ENCODE results near the gene PPP2R5D. TPM values are rescaled to one million over a fixed set of nuclear protein-coding genes. Genes with fewer than 3 reads are reported as not detected.

Gene PPP2R5D
- total RNA-seq, 2 experiments from 2014 or later: 35.0 to 35.6 TPM

DNA sequence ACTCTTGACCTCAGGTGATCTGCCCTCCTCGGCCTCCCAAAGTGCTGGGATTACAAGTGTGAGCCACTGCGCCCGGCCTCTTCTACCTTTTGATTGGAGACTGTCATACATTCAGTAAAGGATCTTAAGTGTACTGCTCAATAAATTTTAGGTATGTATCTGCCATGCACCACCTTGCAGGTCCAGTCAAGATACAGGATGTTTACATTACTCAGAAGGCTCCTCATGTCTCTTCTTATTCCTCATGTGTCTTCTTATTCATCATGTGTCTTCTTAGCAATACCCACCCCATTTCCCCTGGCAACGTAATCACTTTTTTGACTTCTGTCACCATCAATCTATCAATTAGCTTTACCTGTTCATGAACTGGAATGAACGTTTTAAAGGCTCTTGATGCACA is 21.5 kb downstream of the PPP2R5D start:
- no peaks in the 10 kb centered on the region for H3K9me2 ChIP-seq (ENCODE audit: insufficient read depth, low read length)
- BruUV-seq (replicated peaks): no TSS peak
- no peaks in the 10 kb centered on the region for H4K20me1 ChIP-seq (ENCODE audit: insufficient read depth, low read length)
- H2AFZ ChIP-seq (ENCODE audit: low read length): no peak overlapping the region
- H3K4me2 ChIP-seq (ENCODE audit: low read length): no peak overlapping the region
- TF ChIP-seq EZH2phosphoT487 (IDR thresholded peaks at IDR 0.05; ENCODE audit: borderline replicate concordance, low read depth, low read length): no peak
- TF ChIP-seq CTCF (conservative IDR thresholded peaks at IDR 0.05; ENCODE audit: low read length): no peak
- no peak for DNase-seq (ENCODE audit: low spot score)
- POLR2A ChIA-PET: interaction anchor here (0.5 kb wide), 1 partner anchor 219 kb away, joined by 3 read pairs; no protein-coding TSS in a partner anchor
- intact Hi-C loops (cut with micrococcal nuclease; ENCODE audit: unreplicated experiment): no loop called here
- H3K27ac ChIP-seq (ENCODE audit: low read depth, low read length, poor library complexity, severe bottlenecking): no peak overlapping the region
- no peak overlapping the region for H3K4me3 ChIP-seq (ENCODE audit: low read depth, low read length, poor library complexity, severe bottlenecking)
- no peaks in the 10 kb centered on the region for H3K9me3 ChIP-seq (ENCODE audit: low read length)
- CTCF ChIA-PET (ENCODE audit: unreplicated experiment): no interaction called here
- H3K79me2 ChIP-seq (ENCODE audit: insufficient read depth, low read depth, low read length): no peaks in the 10 kb centered on the region
- peaks cover 53% of the 10 kb centered on the region for H3K36me3 ChIP-seq (ENCODE audit: insufficient read depth, low read length)
- H3K4me1 ChIP-seq (ENCODE audit: insufficient read depth, low read length, poor library complexity, severe bottlenecking): peaks cover 6% of the 10 kb centered on the region

DNA sequence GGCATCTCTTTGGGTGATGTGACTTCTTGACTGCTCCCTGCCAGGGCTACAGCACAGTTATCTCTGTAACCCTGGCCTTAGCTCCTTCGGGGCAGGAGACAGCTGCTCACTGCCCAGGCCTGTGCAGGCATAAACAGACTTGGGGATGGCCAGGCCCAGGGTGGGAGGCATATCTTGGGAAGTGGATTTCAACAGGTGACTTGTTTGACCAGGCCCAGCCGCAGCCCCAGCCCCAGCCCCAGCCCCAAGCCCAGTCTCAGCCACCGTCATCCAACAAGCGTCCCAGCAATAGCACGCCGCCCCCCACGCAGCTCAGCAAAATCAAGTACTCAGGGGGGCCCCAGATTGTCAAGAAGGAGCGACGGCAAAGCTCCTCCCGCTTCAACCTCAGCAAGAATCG is 21.9 kb downstream of the PPP2R5D start:
- Histone ChIP-seq H3K27ac (ENCODE audit: low read depth, low read length, poor library complexity, severe bottlenecking) (no peak overlapping the region), H2AFZ (ENCODE audit: low read length) (no peak overlapping the region), H3K4me1 (ENCODE audit: insufficient read depth, low read length, poor library complexity, severe bottlenecking) (peaks cover 6% of the 10 kb centered on the region), H3K36me3 (ENCODE audit: insufficient read depth, low read length) (peaks cover 57% of the 10 kb centered on the region), H3K4me2 (ENCODE audit: low read length) (no peak overlapping the region), H3K4me3 (ENCODE audit: low read depth, low read length, poor library complexity, severe bottlenecking) (no peak overlapping the region), H3K79me2 (ENCODE audit: insufficient read depth, low read depth, low read length) (no peaks in the 10 kb centered on the region), H3K9me2 (ENCODE audit: insufficient read depth, low read length) (no peaks in the 10 kb centered on the region), H4K20me1 (ENCODE audit: insufficient read depth, low read length) (no peaks in the 10 kb centered on the region), H3K9me3 (ENCODE audit: low read length) (no peaks in the 10 kb centered on the region)
- DNase-seq (ENCODE audit: low spot score): no peak
- CTCF ChIA-PET (ENCODE audit: unreplicated experiment): no interaction called here
- POLR2A ChIA-PET: interaction anchor here (0.6 kb wide), 1 partner anchor 105 kb away, joined by 3 read pairs; no protein-coding TSS in a partner anchor
- TF ChIP-seq EZH2phosphoT487 (IDR thresholded peaks at IDR 0.05; ENCODE audit: borderline replicate concordance, low read depth, low read length): no peak
- TF ChIP-seq CTCF (conservative IDR thresholded peaks at IDR 0.05; ENCODE audit: low read length): no peak
- BruUV-seq (replicated peaks): no TSS peak
- intact Hi-C loops (cut with micrococcal nuclease; ENCODE audit: unreplicated experiment): no loop called here

- ChIA-PET POLR2A (interaction anchor here (0.6 kb wide), 2 partner anchors 8 to 104 kb away, joined by 3 to 4 read pairs; no protein-coding TSS in a partner anchor), CTCF (ENCODE audit: unreplicated experiment) (no interaction called here)
- intact Hi-C loops (cut with micrococcal nuclease; ENCODE audit: unreplicated experiment): no loop called here
- Histone ChIP-seq H3K4me2 (ENCODE audit: low read length) (no peak overlapping the region), H3K9me3 (ENCODE audit: low read length) (no peaks in the 10 kb centered on the region), H2AFZ (ENCODE audit: low read length) (no peak overlapping the region), H4K20me1 (ENCODE audit: insufficient read depth, low read length) (no peaks in the 10 kb centered on the region), H3K27ac (ENCODE audit: low read depth, low read length, poor library complexity, severe bottlenecking) (no peak overlapping the region), H3K4me3 (ENCODE audit: low read depth, low read length, poor library complexity, severe bottlenecking) (no peak overlapping the region), H3K79me2 (ENCODE audit: insufficient read depth, low read depth, low read length) (no peaks in the 10 kb centered on the region), H3K4me1 (ENCODE audit: insufficient read depth, low read length, poor library complexity, severe bottlenecking) (peaks cover 8% of the 10 kb centered on the region), H3K9me2 (ENCODE audit: insufficient read depth, low read length) (no peaks in the 10 kb centered on the region), H3K36me3 (ENCODE audit: insufficient read depth, low read length) (peaks cover 66% of the 10 kb centered on the region)
- no TSS peak for BruUV-seq (replicated peaks)
- no peak for TF ChIP-seq EZH2phosphoT487 (IDR thresholded peaks at IDR 0.05; ENCODE audit: borderline replicate concordance, low read depth, low read length)
- TF ChIP-seq CTCF (conservative IDR thresholded peaks at IDR 0.05; ENCODE audit: low read length): no peak
- no peak for DNase-seq (ENCODE audit: low spot score)
Observed at GRCh38 chr6:43007126-43007525, 22.8 kb downstream of the PPP2R5D start.
